ENCODE data around the gene TNPO1.
"Not testable (repeated sequence)": the region's sequence is repeated elsewhere in the genome, so short reads cannot be mapped to it uniquely, and the experiment has no call there.

TNPO1 gene

DNA sequence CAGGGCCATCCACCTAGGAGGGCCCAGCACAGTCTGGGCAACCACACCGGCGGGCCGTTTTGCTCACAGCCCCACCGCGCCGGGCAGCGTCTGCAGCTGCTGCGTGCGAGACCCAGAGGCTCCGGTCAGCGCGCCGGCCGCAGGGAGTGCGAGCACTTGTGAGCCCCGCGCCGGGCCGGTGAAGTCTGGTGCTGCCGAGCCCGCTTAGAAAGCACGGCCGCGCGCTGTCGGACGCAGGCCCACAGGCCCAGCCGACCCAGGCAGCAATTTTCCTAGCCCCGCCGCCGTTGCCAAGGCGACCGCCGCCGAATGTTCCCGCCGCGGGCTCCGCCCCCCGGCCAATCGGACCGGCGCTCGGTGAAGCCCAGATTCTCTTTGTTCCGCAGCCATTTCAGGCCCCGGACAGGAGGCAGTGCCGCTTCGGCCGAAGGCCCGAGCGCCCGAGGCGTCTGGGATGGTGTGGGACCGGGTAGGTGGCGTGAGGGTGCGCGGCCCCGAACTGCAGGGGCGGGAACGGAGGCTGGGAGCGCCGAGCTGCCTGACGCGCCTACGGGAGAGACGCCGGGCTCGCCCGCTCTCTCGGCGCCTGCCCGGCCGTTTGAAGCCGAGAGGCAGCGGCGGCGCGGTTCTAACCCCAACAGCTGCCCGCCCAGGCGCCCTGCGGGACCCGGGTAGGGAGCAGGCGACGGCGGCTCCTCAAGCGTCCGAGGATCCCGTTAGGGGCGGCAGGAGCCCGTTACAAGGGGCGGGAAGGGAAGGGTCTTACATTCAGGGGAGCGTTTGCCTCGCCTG is at the start of gene TNPO1:
TSS of gene TNPO1 (plus strand) at position 378 of the 792 bp plus-strand sequence. CDS start at position 455, 77 bp downstream.
- DNase-seq (ENCODE audit: low read depth), result peak; percentile 79

DNA sequence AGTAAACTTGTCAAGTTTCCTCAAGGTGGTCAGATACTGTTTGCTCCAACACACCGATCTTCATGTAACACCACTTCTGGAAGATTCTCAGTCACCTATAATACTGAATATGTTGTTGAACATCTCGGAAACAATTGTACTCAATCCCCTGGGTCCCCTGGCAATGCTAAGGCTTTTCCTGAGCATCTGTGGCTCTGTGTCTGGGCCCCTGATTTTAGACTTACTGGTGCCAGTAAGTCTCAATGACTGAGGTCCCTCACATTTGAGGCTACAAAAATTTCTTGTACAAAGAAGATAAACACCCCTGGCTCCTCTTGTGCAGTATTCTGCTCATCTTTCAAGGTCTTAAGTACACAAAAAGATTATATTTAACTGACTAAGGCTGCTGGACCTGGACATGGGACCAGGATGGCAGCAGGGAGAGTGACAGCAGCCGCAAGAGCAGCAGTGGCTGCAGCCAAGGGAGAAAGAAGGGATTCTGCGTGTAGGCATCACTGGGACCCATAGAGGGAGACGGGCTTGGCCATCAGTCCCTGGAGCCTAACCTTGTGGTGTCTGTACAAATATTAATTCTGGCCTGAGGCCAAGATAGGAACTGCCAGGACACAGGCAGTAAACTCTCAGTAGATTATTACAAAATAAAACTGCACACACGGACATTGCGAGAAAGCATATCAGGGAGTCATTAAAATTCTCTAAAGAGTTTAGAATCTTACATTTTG is 49.0 kb upstream of the TNPO1 start:
- no peak for DNase-seq (ENCODE audit: low read depth)

DNA sequence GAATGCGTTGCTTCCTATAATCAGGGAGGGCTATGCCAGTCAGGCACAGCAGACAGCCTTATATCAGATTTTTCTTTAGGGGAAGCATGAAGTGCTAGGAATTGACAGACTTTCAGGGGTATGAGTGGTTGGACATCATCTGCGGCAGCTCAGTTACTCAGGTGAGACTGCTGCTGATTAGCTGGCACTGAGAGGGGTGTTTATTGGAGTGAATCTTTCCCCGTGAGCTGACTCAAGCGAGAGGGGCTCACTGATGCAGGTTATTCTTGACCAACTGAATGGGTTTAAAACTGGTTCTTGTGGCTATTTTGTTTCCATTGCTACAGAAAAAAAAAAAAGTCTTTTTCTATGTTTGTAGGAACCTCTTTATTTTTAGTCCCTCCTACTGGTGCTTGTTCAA is 46.2 kb upstream of the TNPO1 start:
- no peak for DNase-seq (ENCODE audit: low read depth)

DNA sequence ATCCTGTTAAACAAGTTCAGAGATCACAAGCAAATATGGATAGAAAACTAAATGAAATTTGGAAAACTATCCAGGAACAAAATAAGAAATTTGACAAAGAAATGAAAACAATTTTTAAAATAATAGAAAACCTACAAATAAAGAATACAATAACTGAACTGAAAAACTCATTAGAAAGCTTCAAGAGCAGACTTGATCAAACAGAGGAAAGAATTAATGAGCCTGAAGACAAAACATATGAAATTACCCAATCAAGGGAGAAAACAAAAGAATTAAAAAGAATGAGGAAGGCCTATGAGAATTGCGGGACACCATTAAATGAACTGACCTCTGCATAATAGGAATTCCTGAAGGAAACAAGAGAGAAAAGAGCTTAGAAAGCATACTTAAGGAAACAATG is 39.8 kb upstream of the TNPO1 start:
- no peak for DNase-seq (ENCODE audit: low read depth)

DNA sequence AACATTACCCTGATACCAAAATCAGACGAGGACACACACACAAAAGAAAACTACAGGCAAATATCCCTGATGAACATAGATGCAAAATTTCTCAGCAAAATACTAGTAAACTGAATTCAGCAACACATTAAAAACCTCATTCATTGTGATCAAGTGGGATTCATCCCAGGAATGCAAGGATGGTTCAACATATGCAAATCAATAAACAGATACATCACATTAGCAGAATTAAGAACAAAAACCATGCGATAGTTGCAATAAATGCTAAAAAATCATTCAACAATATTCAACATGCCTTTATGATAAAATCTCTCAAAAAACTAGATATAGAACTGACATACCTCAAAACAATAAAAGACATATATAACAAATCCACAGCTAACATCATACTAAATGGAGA is 36.9 kb upstream of the TNPO1 start:
- no peak for DNase-seq (ENCODE audit: low read depth)

DNA sequence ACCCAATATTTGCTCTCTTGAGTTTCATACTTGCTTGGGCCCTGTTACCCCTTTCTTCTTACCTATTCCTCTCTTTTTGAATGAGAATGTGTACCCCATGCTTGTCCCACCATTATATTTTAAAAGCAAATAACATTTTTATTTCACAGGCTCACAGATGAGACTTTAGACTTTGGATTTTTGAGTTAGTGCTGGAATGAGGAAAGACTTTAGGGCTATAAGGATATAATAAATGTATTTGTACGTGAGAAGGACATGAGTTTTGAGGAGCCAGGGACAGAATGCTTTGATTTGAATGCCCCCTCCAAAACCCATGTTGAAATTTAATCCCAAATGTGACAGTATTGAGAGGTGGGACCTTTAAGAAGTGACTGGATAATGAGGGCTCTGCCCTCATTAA is 33.1 kb upstream of the TNPO1 start:
- DNase-seq (ENCODE audit: low read depth), result no peak

DNA sequence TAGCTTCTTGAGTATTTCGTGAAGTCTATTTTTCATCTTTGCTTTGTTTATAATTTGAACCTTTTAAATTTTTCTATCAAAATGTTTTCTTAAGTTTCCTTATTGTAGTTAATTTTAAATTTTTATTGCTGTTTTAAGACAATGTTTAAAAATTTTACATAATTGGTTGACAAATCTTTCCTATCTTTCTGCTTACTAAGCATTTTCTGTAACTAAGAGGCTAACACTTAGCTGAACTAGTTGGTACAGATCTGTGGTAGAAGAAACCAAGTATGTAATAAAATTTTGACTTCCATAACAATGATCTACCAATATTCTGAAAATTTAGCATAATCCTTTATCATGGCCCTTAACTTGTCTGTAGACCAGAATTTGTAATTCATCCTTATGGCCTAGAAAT is 32.3 kb upstream of the TNPO1 start:
- no peak for DNase-seq (ENCODE audit: low read depth)

DNA sequence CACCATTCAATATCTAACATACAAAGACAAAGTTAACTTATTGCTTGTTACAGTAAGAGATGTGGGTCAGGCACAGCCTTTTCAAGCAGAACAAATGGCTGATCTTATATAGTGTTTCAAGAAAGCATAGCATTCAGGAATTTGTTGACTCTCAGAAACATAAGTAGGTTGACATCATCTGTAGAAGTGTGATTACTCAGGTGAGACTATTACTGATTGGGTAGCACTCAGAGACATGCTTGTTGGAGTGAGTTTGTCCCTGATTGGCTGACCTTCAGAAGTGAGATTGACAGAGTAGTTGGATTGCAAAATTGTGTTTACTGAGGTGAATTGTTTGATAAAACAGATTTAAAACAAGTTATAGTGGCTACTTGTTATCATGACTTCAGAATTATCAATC is 30.7 kb upstream of the TNPO1 start:
- DNase-seq (ENCODE audit: low read depth), result no peak

DNA sequence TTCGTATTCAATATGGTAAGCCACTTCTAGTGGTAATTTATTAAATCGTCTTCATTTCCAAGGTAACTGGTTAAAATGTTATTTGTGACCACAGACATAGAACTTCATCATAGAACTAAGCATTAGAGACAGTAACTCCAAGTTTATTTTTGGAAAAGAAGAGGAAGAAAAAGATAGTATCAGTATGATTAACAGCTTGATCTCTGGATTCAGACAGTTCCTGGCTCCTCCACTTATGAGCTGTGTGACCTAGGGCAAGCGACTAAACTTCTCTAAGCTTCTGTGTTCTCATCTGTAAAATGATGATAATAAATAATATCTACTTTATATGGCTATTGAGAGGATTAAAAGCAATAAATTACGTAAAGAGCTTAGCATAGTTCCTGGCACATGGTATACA is 29.8 kb upstream of the TNPO1 start:
- DNase-seq (ENCODE audit: low read depth), result no peak

DNA sequence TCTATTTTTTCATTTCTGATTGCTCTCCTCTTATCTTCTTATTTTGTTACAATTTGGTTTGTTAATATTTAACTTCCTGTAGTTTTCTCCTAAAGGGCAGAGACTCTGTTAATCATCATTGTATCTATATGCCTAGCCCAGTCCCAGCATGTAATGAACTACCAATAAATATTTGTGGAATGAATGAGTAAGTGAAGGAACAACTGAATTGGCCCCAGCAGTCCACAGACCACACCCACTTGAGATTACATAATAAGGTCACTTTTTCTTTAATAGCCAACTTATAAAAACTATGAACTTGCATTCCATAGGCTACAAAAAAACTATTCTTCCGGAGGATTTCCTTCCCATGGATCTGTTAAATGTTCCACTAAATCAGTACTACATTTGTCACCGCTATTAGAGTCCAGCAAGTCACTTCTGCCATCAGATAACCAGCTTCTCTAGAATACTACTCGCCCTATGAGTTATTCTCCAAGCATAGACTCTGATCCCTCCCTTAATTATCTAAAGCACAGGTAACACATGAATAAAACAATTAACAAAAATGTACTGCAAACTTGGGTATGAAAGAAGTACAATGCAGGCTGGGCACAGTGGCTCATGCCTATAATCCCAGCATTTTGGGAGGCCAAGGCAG is 27.5 kb upstream of the TNPO1 start:
- DNase-seq (ENCODE audit: low read depth), result no peak

DNA sequence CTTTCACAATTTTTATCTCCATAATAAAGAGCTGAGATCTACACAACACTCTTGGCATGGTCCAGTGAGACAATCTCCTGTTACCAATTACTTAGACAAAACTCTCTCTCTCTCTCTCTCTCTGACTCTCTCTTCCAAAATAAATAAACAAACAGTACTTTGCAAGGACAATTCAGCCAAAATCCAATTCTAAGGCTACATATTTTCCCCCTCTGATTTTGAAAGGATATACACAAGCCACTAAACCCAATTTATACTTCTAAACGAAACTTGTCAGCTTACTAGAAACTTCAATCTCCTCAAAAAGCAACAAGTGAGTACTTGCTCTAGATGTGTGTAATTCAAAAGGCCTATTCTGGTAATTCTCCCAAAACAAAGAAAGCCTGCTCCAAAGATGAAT is 26.3 kb upstream of the TNPO1 start:
- DNase-seq (ENCODE audit: low read depth), result no peak

DNA sequence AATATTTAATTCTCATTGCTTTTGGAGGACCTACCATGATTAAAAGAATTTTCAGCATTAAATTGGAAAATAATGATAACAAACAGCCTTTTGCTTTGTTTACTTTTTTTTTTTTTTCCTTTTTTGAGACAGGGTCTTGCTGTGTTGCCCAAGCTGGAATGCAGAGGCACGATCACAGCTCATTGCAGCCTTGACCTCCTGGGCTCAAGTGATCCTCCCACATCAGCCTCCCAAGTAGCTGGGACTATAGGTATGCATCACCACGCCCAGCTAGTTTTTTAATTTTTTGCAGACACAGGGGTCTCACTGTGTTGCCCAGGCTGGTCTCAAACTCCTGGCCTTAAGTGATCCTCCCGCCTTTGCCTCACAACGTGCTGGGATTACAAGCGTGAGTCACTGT is 23.8 kb upstream of the TNPO1 start:
- DNase-seq (ENCODE audit: low read depth), result not testable (repeated sequence)

DNA sequence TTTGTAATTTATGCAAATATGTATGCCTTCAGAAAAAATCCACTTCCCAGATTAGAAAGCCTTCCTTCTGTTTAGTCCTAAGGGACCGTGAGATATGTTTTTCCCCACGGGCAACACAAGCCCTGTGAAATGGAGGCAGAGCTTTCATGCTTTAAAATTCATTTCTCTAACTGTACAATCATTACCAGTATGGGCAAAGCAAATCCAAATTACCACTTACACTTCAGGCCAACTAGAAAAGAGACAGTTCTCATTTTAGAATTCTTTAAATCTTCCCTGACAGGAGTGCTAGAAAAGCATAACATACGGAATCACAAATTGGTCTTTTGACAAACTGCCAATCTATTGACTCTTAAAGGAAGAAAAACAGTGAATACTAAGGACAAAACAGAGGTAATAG is 20.5 kb upstream of the TNPO1 start:
- no peak for DNase-seq (ENCODE audit: low read depth)

DNA sequence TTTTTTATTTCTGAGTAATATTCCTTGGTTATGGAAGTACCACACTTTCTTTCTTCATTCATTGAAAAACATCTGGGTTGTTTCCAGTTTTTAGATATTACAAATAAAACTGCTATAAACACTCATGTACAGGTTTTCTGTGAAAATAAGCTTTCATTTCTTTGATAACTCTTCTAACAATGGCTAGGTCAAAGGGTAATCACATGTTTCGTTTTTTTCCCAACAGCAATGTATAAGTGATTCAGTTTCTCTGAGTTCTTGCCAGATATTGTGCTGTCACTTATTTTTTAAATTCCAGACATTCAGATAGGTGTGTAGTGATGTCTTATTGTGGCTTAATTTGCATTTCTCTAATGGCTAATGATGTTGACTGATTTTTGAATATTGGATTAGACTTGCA is 16.7 kb upstream of the TNPO1 start:
- no peak for DNase-seq (ENCODE audit: low read depth)

DNA sequence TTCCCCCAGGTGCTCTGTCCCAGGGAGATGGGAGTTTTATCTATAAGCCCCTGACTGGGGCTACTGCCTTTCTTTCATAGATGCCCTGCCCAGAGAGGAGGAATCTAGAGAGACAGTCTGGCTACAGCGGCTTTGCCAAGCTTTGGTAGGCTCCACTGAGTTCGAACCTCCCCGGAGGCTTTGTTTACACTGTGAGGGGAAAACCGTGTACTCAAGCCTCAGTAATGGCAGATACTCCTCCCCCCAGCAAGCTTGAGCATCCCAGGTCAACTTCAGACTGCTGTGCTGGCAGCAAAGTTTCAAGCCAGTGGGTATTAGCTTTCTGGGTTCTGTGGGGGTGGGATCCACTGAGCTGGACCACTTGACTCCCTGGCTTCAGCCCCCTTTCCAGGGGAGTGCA is 7.8 kb upstream of the TNPO1 start:
- DNase-seq (ENCODE audit: low read depth), result not testable (repeated sequence)

DNA sequence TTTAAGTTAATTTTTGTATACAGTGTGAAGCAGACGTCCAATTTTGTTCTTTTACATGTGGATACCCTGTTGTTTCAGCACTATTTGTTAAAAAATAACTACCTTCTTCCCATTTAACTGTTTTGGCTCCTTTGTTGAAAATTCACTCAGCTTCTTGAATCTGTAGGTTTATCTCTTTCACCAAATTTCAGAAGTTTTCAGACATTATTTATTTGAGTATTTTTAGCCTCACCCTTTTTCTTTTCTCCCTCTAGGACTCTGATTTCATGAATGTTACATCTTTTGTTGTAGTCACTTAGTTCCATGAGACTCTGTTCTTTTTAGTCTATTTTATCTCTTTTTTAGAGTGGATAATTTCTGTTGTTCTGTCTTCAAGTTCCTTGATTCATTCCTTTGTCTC is 4.6 kb upstream of the TNPO1 start:
- no peak for DNase-seq (ENCODE audit: low read depth)

DNA sequence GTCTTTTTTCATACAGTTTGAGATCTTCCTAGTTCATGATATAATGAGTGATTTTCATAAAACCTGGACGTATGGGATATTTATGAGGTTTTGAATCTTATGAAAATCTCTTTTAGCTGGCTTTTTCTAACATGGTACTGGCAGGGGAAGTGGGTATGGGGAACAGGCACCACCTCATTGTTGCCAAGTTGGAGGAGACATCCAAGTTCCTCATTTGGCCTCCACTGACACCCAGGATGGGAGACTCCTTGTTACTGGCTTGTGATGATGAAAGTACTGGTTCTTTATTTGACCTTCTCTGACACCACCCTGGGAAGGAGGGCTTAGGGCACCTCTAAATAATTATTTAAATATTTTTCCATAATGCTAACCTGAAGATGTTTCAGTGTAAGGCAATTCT is 4.0 kb upstream of the TNPO1 start:
- no peak for DNase-seq (ENCODE audit: low read depth)

DNA sequence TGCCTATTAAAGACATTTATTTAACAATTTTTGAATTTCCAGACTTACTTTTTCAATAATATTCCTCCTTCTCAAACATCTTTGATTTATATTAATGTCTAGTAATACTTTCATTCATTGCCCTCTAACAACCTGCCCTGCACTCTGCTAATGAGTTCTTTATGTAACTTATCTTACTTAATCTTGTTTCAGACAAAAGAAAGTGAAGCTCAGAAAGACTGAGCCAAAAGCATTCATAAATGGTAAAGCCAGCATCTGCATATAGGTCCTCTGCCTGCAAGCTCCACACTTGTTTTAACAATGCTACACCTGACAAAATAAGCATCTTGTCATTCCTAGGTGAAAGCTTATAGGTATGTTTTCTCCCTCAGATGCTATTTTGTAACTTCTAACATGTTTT is 2.4 kb upstream of the TNPO1 start:
- no peak for DNase-seq (ENCODE audit: low read depth)

DNA sequence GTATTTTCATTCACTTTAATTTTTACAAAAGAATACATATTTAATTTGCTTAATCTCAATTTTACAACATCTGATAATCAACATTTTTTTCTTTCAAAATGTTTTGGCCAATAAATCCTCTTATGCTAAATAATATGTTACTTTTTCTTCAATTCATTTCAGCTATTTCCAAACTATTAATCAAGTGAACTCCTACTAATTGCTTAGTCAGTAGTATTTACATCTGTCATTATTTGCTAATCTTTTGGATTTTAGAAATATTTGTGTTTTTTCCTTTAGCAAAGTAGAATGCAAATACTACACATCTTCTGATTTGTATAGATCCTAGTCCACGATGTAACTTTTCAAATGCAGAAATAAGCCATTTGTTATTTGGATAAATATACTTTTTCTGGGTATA is 1.6 kb upstream of the TNPO1 start:
- DNase-seq (ENCODE audit: low read depth), result no peak

DNA sequence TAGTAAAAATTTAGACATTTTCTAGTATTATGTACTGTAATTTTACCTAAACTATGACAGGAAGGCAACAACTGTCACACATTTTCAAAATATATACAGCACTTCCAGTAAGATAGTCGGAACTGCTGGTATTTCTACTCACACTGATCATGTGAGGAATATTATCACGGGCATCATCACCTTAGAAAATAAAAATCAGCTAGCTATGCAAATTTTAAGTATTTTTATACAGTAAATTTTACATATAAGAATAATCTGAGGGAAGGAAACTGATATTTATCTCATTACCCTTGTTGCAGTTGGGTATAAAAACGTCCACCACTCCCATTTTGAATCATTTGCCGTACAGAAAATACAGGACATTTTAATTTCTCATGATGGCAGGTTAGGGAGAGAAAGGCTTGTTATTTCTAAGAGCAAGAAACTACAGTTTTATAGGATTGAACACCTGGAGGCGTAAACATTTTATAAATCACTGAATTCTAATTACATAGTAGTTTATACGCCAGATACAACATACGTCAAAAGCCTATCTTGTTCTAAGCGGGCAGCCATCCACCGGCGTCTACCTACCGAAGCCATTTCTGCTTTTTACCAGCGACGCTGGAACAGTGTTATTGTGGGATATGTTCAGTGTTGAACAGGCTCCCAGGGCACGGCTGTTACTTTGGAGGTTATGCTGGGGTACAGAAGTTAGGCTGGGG is 729 bp upstream of the TNPO1 start:
- DNase-seq (ENCODE audit: low read depth), result no peak

DNA sequence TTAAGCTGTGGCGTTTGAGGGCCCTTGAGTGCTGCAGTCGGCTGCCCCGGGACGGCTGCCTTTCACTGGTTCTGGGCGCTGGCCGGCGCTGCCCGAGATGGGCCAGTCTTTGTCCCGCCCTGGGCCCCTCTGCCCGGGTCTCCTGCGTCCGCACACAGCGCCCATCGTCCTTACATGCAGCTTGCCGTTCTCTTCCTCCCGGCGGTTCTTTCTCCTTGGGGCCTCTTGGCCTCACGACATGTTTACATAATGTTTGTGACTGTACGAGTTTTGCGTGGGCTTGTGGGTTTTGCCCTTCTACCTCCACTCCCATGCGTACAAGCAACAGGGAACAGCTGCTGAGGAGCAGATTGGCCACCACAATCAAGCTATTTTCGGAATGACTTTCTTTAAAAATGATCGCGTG is 618 bp downstream of the TNPO1 start:
- DNase-seq (ENCODE audit: low read depth), result no peak

DNA sequence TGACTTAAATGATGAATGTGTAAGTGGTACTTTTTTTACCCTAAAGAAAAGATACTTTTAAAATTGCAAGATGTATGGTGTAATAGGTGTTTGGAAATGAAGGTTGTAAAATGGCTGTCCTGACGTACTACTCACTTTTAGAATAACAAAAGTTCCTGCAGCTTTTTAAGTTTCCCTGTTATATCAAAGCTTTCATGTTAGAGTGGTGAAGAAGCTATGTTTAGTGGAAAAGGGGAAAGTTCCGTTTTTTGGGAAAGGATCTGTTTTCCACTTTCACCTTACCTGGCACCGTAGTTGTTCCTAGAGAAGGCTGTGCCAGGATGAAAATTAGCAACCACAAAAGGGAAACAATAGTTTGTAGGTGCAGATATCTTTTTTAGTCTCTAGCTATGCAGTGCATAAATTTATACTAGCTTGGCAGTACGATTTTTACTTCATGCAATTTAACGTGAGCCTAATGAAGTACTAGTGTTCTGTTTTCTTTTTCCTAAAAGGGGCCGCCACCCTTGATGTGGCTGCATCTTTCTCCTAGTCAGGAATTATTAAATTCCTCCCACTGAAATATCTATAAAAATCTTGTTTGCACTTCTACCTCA is 1.3 kb downstream of the TNPO1 start:
- no peak for DNase-seq (ENCODE audit: low read depth)

Measured in stimulated activated CD8-positive, alpha-beta memory T cell treated with anti-CD3 and anti-CD28 coated beads, Interleukin-12 subunit alpha, Interleukin-12 subunit beta, amount 100 ng/mL, for 4 hours (primary cell).